HG03097 (cell line): ENCODE data around the gene RWDD4.

Experiments
- ATAC-seq: cut with Tn5 transposase; IDR thresholded peaks from one replicate; pipeline ENCODE4 v1.9.1; 2021; ENCODE audit not compliant: unreplicated experiment, low FRiP score

RWDD4 gene

GRCh38 chr4:183659029-183659871 lies at the start of gene RWDD4, which contains the start of gene TRAPPC11:
Gene RWDD4, minus strand, starts transcription at chr4:183659185. Its CDS starts 233 bp downstream, at chr4:183658952.
Gene TRAPPC11, plus strand, starts transcription at chr4:183659293. Its CDS starts 4,575 bp downstream, at chr4:183663868.
- ATAC-seq: peak; percentile 99

DNA sequence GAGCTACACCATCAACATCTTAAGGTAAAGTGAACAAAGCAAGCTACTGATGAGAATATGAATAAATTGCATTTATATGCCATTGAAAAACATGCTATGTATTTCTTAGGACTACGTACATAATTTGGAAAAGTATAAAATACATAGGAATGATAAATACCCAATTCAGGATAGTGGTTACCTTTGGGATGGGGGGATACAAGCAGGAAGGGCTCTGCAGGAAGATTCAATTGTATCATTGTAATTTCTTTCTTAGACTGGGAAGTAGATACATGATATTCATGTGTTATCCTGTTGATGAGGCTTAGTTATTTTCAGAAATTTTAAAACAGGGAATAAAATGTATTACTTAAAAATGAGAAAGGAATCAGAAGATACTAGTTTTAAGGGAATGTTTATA lies 43.5 kb upstream of the RWDD4 start:
- no peak for ATAC-seq

DNA sequence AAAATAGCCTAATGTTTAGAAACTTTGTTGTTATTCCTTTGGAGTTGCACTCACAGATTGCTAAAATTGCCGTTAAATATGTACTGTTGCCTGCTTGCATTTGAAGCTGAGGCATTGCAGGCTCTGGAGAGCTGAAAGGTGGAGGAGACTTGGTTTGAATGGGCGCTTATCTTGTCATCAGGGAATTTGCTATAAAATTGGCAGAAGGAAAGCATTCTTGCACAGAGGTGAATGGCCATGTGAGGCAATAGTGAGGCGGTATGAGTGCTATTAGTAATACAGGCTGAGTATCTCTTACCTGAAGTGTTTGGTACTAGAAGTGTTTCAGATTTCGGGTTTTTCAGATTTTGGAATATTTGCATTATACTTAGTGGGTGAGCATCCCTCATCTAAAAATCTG lies 41.4 kb upstream of the RWDD4 start:
- no peak for ATAC-seq

DNA sequence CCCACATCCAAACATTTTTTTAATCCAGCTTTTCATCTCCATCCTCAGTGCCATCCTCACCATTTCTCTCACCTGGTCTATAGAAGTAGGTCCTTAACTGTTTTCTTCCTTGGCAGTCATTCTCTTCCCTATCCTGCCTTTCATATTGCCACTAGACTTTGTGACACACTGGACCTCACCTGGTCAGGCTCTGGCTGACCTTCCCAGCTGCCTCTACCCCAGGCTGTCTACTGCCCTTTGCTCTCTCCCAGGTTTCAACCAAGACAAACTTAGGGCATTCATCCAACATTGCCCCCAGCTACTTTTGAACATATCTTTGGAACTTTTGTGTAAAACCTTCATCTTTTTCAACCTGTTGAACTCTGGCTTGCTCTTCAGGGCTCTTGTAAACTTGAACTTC lies 39.9 kb upstream of the RWDD4 start:
- no peak for ATAC-seq

DNA sequence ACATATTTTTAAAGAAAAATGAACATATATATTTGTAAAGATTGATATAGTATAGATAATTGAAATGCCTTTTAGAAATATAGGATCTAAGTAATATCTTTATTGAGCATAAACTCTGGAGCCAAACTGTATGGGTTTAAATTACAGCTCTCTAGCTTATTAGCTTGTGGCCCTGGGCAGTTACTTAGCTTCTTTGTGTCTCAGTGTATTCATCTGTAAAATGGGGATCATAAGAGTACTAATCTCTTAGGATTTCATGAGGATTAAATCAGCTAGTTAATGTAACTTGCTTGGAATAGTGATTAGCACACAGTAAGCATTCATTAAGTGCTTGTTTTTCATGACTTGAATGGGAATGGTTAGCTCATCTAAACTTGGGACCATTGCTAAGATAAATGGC lies 32.9 kb upstream of the RWDD4 start:
- ATAC-seq: no peak

DNA sequence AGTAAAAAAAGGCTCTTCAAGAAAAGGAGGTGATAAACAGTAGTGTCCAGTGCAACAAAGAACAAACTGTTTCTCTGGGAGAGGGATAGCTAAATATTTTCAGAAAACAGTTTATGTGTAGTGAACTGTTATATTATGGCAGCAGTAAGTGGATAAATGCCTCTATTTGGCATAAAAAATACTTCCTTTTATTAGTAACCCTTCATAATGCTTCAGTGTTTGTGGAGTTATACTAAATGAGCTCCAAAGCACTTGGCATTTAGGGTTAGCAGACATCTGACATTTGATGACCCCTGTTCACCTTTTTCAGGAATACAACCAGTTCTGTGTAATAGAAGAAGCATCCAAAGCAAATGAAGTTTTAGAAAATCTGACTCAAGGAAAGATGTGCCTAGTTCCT lies 32.0 kb upstream of the RWDD4 start:
- ATAC-seq: no peak

DNA sequence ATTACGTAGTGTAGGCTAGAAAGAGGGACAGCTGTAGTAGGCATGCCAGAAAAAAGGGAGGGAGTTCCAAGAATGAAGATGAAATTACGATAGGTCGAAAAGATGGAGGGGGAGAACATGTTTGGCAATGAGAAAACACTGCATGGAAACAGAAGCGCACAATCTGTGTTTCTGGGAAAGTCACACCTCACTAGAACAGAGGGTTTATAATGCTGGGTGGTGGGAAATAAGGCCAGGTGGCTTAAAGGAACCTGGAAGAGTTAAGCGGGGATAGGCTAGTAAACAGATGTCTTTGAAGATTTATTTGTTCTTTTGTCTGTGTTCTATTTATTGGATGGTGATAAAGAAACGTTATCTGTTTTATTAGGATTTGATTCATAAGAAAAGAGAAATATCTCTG lies 29.2 kb upstream of the RWDD4 start:
- ATAC-seq: no peak

DNA sequence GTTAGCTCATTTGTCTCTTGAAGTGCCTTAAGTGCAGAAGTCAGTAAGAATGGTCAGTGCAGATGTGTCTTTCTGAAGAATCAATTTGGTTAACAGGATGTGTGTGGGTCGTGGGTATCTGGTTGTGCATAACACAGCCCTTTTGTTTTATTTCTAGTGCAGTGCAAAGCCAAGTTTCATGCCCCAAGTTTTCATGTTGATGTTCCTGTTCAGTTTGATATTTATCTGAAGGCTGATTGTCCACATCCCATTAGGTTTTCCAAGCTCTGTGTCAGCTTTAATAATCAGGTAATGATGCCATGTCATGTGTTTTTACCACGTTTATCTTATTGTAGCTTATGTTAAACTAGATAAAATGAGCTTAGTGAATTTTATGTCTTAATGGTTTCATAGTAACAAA lies 27.5 kb upstream of the RWDD4 start:
- ATAC-seq: no peak

- no peak for ATAC-seq
Measured at GRCh38 chr4:183681119-183681518, 22.1 kb upstream of the RWDD4 start.

DNA sequence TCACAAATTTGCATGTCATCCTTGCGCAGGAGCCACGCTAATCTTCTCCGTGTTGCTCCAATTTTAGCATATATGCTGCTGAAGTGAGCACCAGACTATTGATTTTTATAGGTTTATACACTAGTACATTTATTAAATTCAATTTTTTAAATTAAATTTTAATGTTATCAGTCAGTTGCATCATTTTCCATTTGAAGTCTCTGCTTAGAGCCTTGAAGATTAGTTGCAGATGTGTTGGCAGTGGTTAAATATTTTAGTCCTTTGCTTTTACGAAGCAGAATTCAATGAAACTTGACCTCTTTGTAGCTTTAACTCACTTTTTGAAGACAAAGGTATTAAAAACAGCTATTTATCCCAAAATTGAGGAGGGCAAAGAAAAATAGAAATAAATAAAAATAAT lies 16.6 kb upstream of the RWDD4 start:
- no peak for ATAC-seq

- ATAC-seq: no peak
Measured at GRCh38 chr4:183674153-183674552, 15.2 kb upstream of the RWDD4 start.

DNA sequence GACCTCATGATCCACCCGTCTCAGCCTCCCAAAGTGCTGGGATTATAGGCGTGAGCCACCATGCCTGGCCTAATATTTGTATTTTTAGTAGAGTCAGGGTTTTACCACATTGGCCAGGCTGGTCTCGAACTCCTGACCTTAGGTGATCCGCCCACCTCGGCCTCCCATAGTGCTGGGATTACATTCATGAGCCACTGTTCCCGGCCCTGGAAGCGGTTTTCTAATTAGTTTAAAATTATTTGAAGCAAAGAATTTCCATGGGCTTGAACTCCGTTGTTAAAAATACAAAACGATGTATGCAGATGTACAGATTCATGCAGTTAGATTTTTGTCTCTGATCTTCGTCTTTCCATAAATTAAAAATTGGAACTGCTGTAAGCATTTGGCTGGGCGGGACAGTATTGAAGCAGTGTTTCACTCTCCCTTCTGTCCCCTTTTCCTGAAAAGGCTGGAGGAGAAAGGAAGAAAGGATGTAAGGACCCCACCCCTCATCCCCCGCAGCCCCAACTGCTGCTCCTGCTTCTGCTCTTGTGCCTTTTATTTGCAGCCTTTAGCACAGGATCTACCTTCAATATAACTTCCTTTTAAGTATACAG lies 12.1 kb upstream of the RWDD4 start:
- ATAC-seq: no peak

DNA sequence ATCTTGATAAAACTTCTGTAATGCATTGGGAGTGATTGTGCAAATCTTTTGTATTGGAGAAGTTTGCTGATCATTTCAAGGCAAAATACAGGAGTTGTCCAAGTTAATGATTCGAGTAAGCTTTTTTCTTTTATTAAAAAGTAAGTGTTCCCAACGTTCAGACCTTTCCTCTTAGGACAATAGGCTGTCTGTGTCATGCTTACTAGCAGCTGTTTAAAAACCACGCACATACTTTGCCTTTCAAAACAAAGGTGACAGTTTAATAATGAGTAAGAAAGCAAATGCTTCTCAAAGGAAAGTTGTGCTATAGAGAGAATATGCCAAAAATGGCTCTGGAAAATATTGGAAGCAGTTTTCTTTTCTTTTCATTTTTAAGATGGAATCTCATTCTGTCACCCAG lies 11.3 kb upstream of the RWDD4 start:
- no peak for ATAC-seq

DNA sequence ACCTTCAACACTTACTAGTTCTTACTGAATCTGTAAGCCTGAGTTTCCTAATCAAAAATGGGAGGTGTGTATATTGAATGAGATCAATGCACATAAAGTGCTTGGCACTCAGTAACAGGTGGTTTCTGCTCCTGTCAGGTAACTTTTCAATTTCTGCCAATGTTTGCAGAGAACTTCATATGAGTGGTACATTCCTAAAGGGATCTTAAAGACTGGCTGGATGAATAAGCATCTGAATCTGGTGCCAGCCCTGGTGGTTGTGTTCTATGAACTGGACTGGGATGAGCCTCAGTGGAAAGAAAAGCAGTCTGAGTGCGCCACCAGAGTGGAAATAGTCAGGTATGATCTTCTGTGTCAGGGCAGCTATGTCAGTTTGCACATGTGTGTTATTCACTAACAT lies 7.1 kb upstream of the RWDD4 start:
- no peak for ATAC-seq

GRCh38 chr4:183659872-183660242 lies 872 bp upstream of the RWDD4 start:
- ATAC-seq: no peak

- peak; percentile 34 for ATAC-seq
Measured at GRCh38 chr4:183658362-183659028, 490 bp downstream of the RWDD4 start.

DNA sequence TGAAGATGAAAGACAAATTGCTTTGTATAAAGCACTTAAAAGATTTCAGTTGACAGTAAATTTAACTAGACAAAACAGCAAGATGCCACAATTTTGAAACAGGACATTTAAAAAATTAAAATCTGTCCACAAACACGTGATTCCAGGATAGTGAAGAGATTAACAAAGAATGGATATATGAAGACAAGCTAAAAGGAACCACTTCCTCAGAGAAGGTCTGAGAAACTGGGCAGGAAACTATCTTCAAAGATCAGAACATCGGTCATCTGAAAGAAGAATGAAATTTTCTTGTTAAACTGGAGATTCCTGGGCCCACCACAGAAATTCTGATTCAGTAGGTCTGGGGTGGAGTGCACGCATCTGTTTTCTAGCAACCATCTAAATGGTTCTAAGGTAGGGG lies 1.4 kb downstream of the RWDD4 start:
- ATAC-seq: no peak

GRCh38 chr4:183645326-183645725 lies 13.7 kb downstream of the RWDD4 start:
- no peak for ATAC-seq

- ATAC-seq: no peak
Measured at GRCh38 chr4:183639291-183639690, 19.7 kb downstream of the RWDD4 start.

GRCh38 chr4:183638436-183638835 lies 20.5 kb downstream of the RWDD4 start:
- no peak for ATAC-seq

GRCh38 chr4:183637461-183637860 lies 21.5 kb downstream of the RWDD4 start:
- no peak for ATAC-seq

DNA sequence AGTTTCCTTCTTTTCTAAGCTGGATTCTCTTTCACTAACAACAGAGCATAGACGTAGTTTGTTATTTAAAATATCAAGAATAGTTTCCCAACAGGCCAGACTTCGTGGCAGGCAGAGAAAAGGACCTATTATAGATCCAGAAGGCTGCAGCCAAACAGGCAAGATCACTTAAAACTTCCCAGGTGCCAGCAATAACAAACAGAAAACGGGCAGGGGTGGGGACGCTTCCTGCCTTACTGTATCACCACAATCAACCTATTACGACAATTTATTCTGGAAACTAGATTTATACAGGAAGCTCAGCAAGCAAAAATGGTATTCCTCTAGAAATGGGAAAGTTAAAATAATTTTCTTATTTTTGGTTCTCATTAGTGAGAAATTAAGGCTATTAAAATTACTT lies 22.1 kb downstream of the RWDD4 start:
- ATAC-seq: no peak
